ENCODE data around the gene ZC3H15. TPM values are rescaled to one million over a fixed set of nuclear protein-coding genes. Genes with fewer than 3 reads are reported as not detected.
A peak's percentile ranks its signal among the peaks of the same experiment; 100 is the strongest.

Gene ZC3H15
- total RNA-seq, 1 donor from 2014 or later: 42.9 TPM

GRCh38 chr2:186523791-186524190 is 37.7 kb downstream of the ZC3H15 start:
- no peak for ATAC-seq
- no peak for DNase-seq
- Histone ChIP-seq H3K27me3 (no peaks in the 10 kb centered on the region), H3K4me1 (no peaks in the 10 kb centered on the region), H3K9me3 (no peaks in the 10 kb centered on the region), H3K27ac (no peak overlapping the region), H3K36me3 (peaks cover 9% of the 10 kb centered on the region), H3K4me3 (no peak overlapping the region)
- intact Hi-C loops (cut with DNase I): loop anchor here (10.0 kb wide), 1 partner anchor 101 kb away; no protein-coding TSS in a partner anchor
- no peak for TF ChIP-seq CTCF (IDR thresholded peaks at IDR 0.05)

- Histone ChIP-seq H3K36me3 (peaks cover 2% of the 10 kb centered on the region), H3K4me3 (no peak overlapping the region), H3K9me3 (no peaks in the 10 kb centered on the region), H3K27me3 (no peaks in the 10 kb centered on the region), H3K27ac (no peak overlapping the region), H3K4me1 (no peaks in the 10 kb centered on the region)
- TF ChIP-seq CTCF (IDR thresholded peaks at IDR 0.05): no peak
- DNase-seq (no peak), ATAC-seq (no peak)
- intact Hi-C loops (cut with DNase I): loop anchor here (10.0 kb wide), 1 partner anchor 99 kb away; no protein-coding TSS in a partner anchor
These were observed 40.2 kb downstream of the ZC3H15 start for GRCh38 chr2:186526281-186526680.

GRCh38 chr2:186530314-186530713 is 44.3 kb downstream of the ZC3H15 start:
- ATAC-seq (no peak), DNase-seq (no peak)
- intact Hi-C loops (cut with DNase I): no loop called here
- Histone ChIP-seq H3K4me3 (no peak overlapping the region), H3K36me3 (no peaks in the 10 kb centered on the region), H3K27ac (no peak overlapping the region), H3K27me3 (no peaks in the 10 kb centered on the region), H3K4me1 (no peaks in the 10 kb centered on the region), H3K9me3 (no peaks in the 10 kb centered on the region)
- no peak for TF ChIP-seq CTCF (IDR thresholded peaks at IDR 0.05)

GRCh38 chr2:186531257-186531775 is 45.3 kb downstream of the ZC3H15 start:
- Histone ChIP-seq H3K9me3 (no peaks in the 10 kb centered on the region), H3K4me1 (no peaks in the 10 kb centered on the region), H3K27me3 (no peaks in the 10 kb centered on the region), H3K36me3 (no peaks in the 10 kb centered on the region), H3K4me3 (no peak overlapping the region), H3K27ac (no peak overlapping the region)
- no peak for DNase-seq
- no peak for TF ChIP-seq CTCF (IDR thresholded peaks at IDR 0.05)
- intact Hi-C loops (cut with DNase I): no loop called here
- no peak for ATAC-seq

GRCh38 chr2:186532891-186533290 is 46.8 kb downstream of the ZC3H15 start:
- Histone ChIP-seq H3K9me3 (no peaks in the 10 kb centered on the region), H3K4me1 (no peaks in the 10 kb centered on the region), H3K27ac (no peak overlapping the region), H3K36me3 (no peaks in the 10 kb centered on the region), H3K4me3 (no peak overlapping the region), H3K27me3 (no peaks in the 10 kb centered on the region)
- ATAC-seq (peak; percentile 48), DNase-seq (no peak)
- intact Hi-C loops (cut with DNase I): no loop called here
- no peak for TF ChIP-seq CTCF (IDR thresholded peaks at IDR 0.05)

GRCh38 chr2:186533717-186534116 is 47.7 kb downstream of the ZC3H15 start:
- H3K27ac ChIP-seq: no peak overlapping the region
- no peaks in the 10 kb centered on the region for H3K27me3 ChIP-seq
- ATAC-seq (no peak), DNase-seq (no peak)
- H3K9me3 ChIP-seq: no peaks in the 10 kb centered on the region
- intact Hi-C loops (cut with DNase I): no loop called here
- no peak overlapping the region for H3K4me3 ChIP-seq
- TF ChIP-seq CTCF (IDR thresholded peaks at IDR 0.05): no peak
- no peaks in the 10 kb centered on the region for H3K36me3 ChIP-seq
- no peaks in the 10 kb centered on the region for H3K4me1 ChIP-seq

Measured in upper lobe of right lung (tissue), 1 donor.